IMR-90 (cell line): ENCODE data around the gene RADIL. TPM values are rescaled to one million over a fixed set of nuclear protein-coding genes. Genes with fewer than 3 reads are reported as not detected.

Source experiments
- ATAC-seq: fragments of 200-7000 bp; cut with Tn5 transposase; 2 replicates; pipeline ENCODE4 v1.9.1; 2020; ENCODE audit warnings: low read depth, mild to moderate bottlenecking, moderate library complexity
- BruUV-seq: library from RNA; stranded (reverse); fragments of 400-500 nt; replicated peaks from 2 replicates; lab custom pipeline; 2021; lab: Mats Ljungman, UMichigan
- CTCF ChIA-PET: fragments of 300-600 bp; formaldehyde crosslinking; extraction: SDS; loops from one replicate; lab custom pipeline; 2021; ENCODE audit warnings: antibody characterized with exemption; lab: Yijun Ruan, JAX
- POLR2A ChIA-PET: fragments of 300-600 bp; sonication (Branson Sonifier 250); formaldehyde crosslinking; loops from one replicate; lab custom pipeline; 2022; ENCODE audit warnings: antibody characterized with exemption; ENCODE audit not compliant: unreplicated experiment; lab: Charles Lee
- DNase-seq: peaks from one replicate; pipeline ENCODE4 v3.0.0; 2013
- H2AFZ ChIP-seq: replicated peaks from 2 replicates; pipeline ENCODE3; 2013; ENCODE audit warnings: low read length, mild to moderate bottlenecking; ENCODE audit not compliant: poor library complexity
- H2AK5ac ChIP-seq: 2 replicates; pipeline ENCODE4 v1.6.1; 2013; ENCODE audit warnings: low read depth, low read length, inconsistent platforms
- H2AK9ac ChIP-seq: replicated peaks from 2 replicates; pipeline ENCODE3; 2013; ENCODE audit warnings: mild to moderate bottlenecking, low read depth, low read length, moderate library complexity; ENCODE audit not compliant: poor library complexity
- H2BK120ac ChIP-seq: 2 replicates; pipeline ENCODE4 v1.6.1; 2013; ENCODE audit warnings: low read depth, low read length, inconsistent platforms
- H2BK15ac ChIP-seq: 3 replicates; pipeline ENCODE4 v1.6.1; 2013; ENCODE audit warnings: low read depth, low read length, inconsistent platforms
- H2BK20ac ChIP-seq: 2 replicates; pipeline ENCODE4 v1.6.1; 2013; ENCODE audit warnings: low read depth, mild to moderate bottlenecking, inconsistent platforms, low read length, moderate library complexity
- H2BK5ac ChIP-seq: 2 replicates; pipeline ENCODE4 v1.6.1; 2013; ENCODE audit warnings: mild to moderate bottlenecking, low read depth, low read length, inconsistent platforms; ENCODE audit not compliant: poor library complexity, severe bottlenecking
- H3K14ac ChIP-seq: replicated peaks from 2 replicates; pipeline ENCODE4 v1.6.1; 2013; ENCODE audit warnings: low read depth, low read length, inconsistent platforms
- H3K18ac ChIP-seq: 2 replicates; pipeline ENCODE4 v1.6.1; 2013; ENCODE audit warnings: low read depth, low read length, control low read depth
- H3K23ac ChIP-seq: 2 replicates; pipeline ENCODE4 v1.6.1; 2013; ENCODE audit warnings: low read depth, low read length, inconsistent platforms
- H3K27ac ChIP-seq: 2 replicates; pipeline ENCODE4 v1.5.1; 2013; ENCODE audit warnings: mild to moderate bottlenecking, control low read depth, low read length; ENCODE audit not compliant: insufficient read depth
- H3K27me3 ChIP-seq: 2 replicates; pipeline ENCODE4 v1.6.1; 2013; ENCODE audit warnings: low read length; ENCODE audit not compliant: control insufficient read depth, insufficient read depth
- H3K36me3 ChIP-seq: 2 replicates; pipeline ENCODE4 v1.6.1; 2013; ENCODE audit warnings: low read length, mixed read lengths; ENCODE audit not compliant: control insufficient read depth, insufficient read depth
- H3K4ac ChIP-seq: 2 replicates; pipeline ENCODE4 v1.6.1; 2013; ENCODE audit warnings: low read depth, low read length, inconsistent platforms
- H3K4me1 ChIP-seq: 2 replicates; pipeline ENCODE4 v1.6.1; 2013; ENCODE audit warnings: low read length, mixed read lengths; ENCODE audit not compliant: control insufficient read depth, insufficient read depth
- H3K4me2 ChIP-seq: 2 replicates; pipeline ENCODE4 v1.6.1; 2013; ENCODE audit warnings: low read depth, mild to moderate bottlenecking, control low read depth, low read length, moderate library complexity
- H3K4me3 ChIP-seq: 2 replicates; pipeline ENCODE4 v1.5.1; 2013; ENCODE audit warnings: low read depth, mild to moderate bottlenecking, control low read depth, low read length, moderate library complexity; ENCODE audit not compliant: insufficient read depth
- H3K56ac ChIP-seq: 2 replicates; pipeline ENCODE4 v1.6.1; 2013; ENCODE audit warnings: low read length, inconsistent platforms; ENCODE audit not compliant: insufficient read depth; ENCODE audit errors: extremely low read depth
- H3K79me1 ChIP-seq, 2 experiments: 2 replicates each; pipeline ENCODE4 v1.6.1; 2013; ENCODE audit warnings: low read length in 2 of 2, inconsistent platforms in 1 of 2, low read depth in 1 of 2
- H3K9ac ChIP-seq: 2 replicates; pipeline ENCODE4 v1.6.1; 2013; ENCODE audit warnings: low read depth, low read length, control low read depth
- H3K9me1 ChIP-seq: 2 replicates; pipeline ENCODE4 v1.6.1; 2013; ENCODE audit warnings: low read length, inconsistent platforms; ENCODE audit not compliant: insufficient read depth
- H3K9me3 ChIP-seq: 2 replicates; pipeline ENCODE4 v1.6.1; 2013; ENCODE audit warnings: low read length; ENCODE audit not compliant: control insufficient read depth, insufficient read depth
- H4K20me1 ChIP-seq: 2 replicates; pipeline ENCODE4 v1.6.1; 2013; ENCODE audit warnings: low read length, inconsistent platforms; ENCODE audit not compliant: insufficient read depth
- H4K5ac ChIP-seq: 2 replicates; pipeline ENCODE4 v1.6.1; 2013; ENCODE audit warnings: mild to moderate bottlenecking, low read depth, low read length, control low read depth
- H4K8ac ChIP-seq, 2 experiments: 2 replicates each; pipeline ENCODE4 v1.6.1; 2013; ENCODE audit warnings: low read depth in 2 of 2, low read length in 2 of 2, control low read depth in 1 of 2, inconsistent platforms in 1 of 2
- H4K91ac ChIP-seq: 2 replicates; pipeline ENCODE4 v1.6.1; 2013; ENCODE audit warnings: low read depth, low read length, inconsistent platforms; ENCODE audit not compliant: insufficient read depth
- CEBPB ChIP-seq: IDR thresholded peaks from 2 replicates; pipeline ENCODE4 v1.6.1; 2012; ENCODE audit warnings: low read depth, low read length, improper control_type of control experiment
- MAFK ChIP-seq: IDR thresholded peaks from 2 replicates; pipeline ENCODE4 v1.6.1; 2012; ENCODE audit warnings: low read depth, low read length, improper control_type of control experiment
- NFE2L2 ChIP-seq: fragments of 150-350 bp; IDR thresholded peaks from 2 replicates; pipeline ENCODE4 v1.6.1; 2016; ENCODE audit warnings: low read depth, mild to moderate bottlenecking, low read length
- POLR2A ChIP-seq: IDR thresholded peaks from 2 replicates; pipeline ENCODE4 v1.6.1; 2012; ENCODE audit warnings: mild to moderate bottlenecking, low read depth, low read length
- RCOR1 ChIP-seq: IDR thresholded peaks from 2 replicates; pipeline ENCODE4 v1.6.1; 2012; ENCODE audit warnings: mild to moderate bottlenecking, low read length, improper control_type of control experiment; ENCODE audit not compliant: insufficient replicate concordance
- WGBS, 2 experiments: methylation state at CpG; one replicate each; pipeline versions ENCODE4 v1.1.5 to v1.1.7; 2013; ENCODE audit warnings: missing lambda C conversion rate in 2 of 2; ENCODE audit not compliant: insufficient read length in 1 of 2; ENCODE audit errors: extremely low coverage in 2 of 2; 5-methylcytosine and 5-hydroxymethylcytosine counted together
- dilution Hi-C: fragments of 300-500 bp; cut with HindIII; formaldehyde crosslinking; loops from one replicate; pipeline ENCODE4 v1.14.3; 2018; ENCODE audit warnings: low sequenced_read_pairs; ENCODE audit not compliant: unreplicated experiment
- in situ Hi-C: fragments of 300-500 bp; cut with MboI; formaldehyde crosslinking; loops from 3 replicates; pipeline ENCODE4 v1.14.3; 2019; ENCODE audit warnings: low sequenced_read_pairs, inconsistent platforms, mixed read lengths
- intact Hi-C: fragments of 100-400 bp; cut with micrococcal nuclease; formaldehyde crosslinking; loops from 2 replicates; pipeline ENCODE4 v1.10.0; 2022
- polyA plus RNA-seq, 3 experiments: library from polyadenylated mRNA; depleted of rRNA; stranded (reverse); fragments of >200 nt; gene quantifications; 2 replicates each; pipeline ENCODE4 v1.2.3, GENCODE V29; 2012; ENCODE audit warnings: low replicate concordance in 1 of 3
- total RNA-seq: library from RNA; depleted of rRNA; stranded (reverse); fragments of >200 nt; gene quantifications from 2 replicates; pipeline ENCODE4 v1.2.3, GENCODE V29; 2012

The RADIL gene
- total and polyA plus RNA-seq, 2 of the 4 experiments (the other 2 are of a cell fraction), result 0.18 to 0.48 TPM

GRCh38 chr7:4763794-4764185 lies 119.7 kb downstream of the RADIL start:
- Histone ChIP-seq H4K91ac (no peak overlapping the region), H2BK20ac (no peak overlapping the region), H3K9ac (no peak overlapping the region), H2BK120ac (no peak overlapping the region), H2BK5ac (no peak overlapping the region), H3K56ac (no peak overlapping the region), H4K20me1 (peaks cover 15% of the 10 kb centered on the region), H2AK5ac (no peak overlapping the region), H3K27me3 (no peaks in the 10 kb centered on the region), H4K8ac (no peak overlapping the region), H3K14ac (no peak overlapping the region), H3K9me1 (no peaks in the 10 kb centered on the region), H2BK15ac (no peak overlapping the region), H3K27ac (no peak overlapping the region), H3K4ac (no peak overlapping the region), H3K4me2 (no peak overlapping the region), H3K18ac (no peak overlapping the region), H3K9me3 (no peaks in the 10 kb centered on the region), H3K4me3 (no peak overlapping the region), H3K4me1 (no peaks in the 10 kb centered on the region), H3K79me1 (peaks cover 7 to 40% of the 10 kb centered on the region in 2 experiments; a peak in 3 of 4 replicates), H2AK9ac (no peak overlapping the region), H4K5ac (no peak overlapping the region), H3K36me3 (peaks cover 79% of the 10 kb centered on the region), H3K23ac (no peak overlapping the region), H2AFZ (no peak overlapping the region)
- BruUV-seq, result no TSS peak
- CTCF ChIA-PET, result no interaction called here
- no peak for DNase-seq
- dilution Hi-C loops, result no loop called here
- WGBS, 2 experiments, result 98% methylated on average over 6 of the region's 21 CpGs; no CpG with 5 or more reads in 1 of the 2 experiments
- intact Hi-C loops, result no loop called here
- POLR2A ChIA-PET, result no interaction called here
- in situ Hi-C loops, result loop anchor here (25.0 kb wide), 1 partner anchor 1901 kb away; no protein-coding TSS in a partner anchor
- TF ChIP-seq MAFK (no peak), POLR2A (no peak), RCOR1 (no peak), CEBPB (no peak), NFE2L2 (no peak)
- no peak for ATAC-seq
